ENCODE results near the gene CEMP1.

CEMP1 gene

GRCh38 chr16:2500430-2500917, 30.7 kb downstream of the CEMP1 start:
- DNase-seq: no peak

- DNase-seq: no peak
These were observed 31.2 kb downstream of the CEMP1 start for GRCh38 chr16:2499890-2500429.

GRCh38 chr16:2499454-2499853, 31.8 kb downstream of the CEMP1 start:
- DNase-seq: no peak

- DNase-seq: no peak
These were observed 32.5 kb downstream of the CEMP1 start for GRCh38 chr16:2498531-2499253.

- DNase-seq: no peak
These were observed 33.3 kb downstream of the CEMP1 start for GRCh38 chr16:2497695-2498484.

- DNase-seq: peak; percentile 82
These were observed 34.0 kb downstream of the CEMP1 start for GRCh38 chr16:2497116-2497630.

GRCh38 chr16:2496223-2497115, 34.7 kb downstream of the CEMP1 start:
- DNase-seq: no peak

GRCh38 chr16:2495041-2495440, 36.2 kb downstream of the CEMP1 start:
- no peak for DNase-seq

GRCh38 chr16:2494616-2495015, 36.6 kb downstream of the CEMP1 start:
- DNase-seq: no peak

GRCh38 chr16:2493605-2494004, 37.6 kb downstream of the CEMP1 start:
- no peak for DNase-seq

GRCh38 chr16:2492292-2492691, 38.9 kb downstream of the CEMP1 start:
- DNase-seq: no peak

- DNase-seq: peak; percentile 63
These were observed 40.8 kb downstream of the CEMP1 start for GRCh38 chr16:2490190-2491105.

- no peak for DNase-seq
These were observed 41.6 kb downstream of the CEMP1 start for GRCh38 chr16:2489581-2489980.

- no peak for DNase-seq
These were observed 43.2 kb downstream of the CEMP1 start for GRCh38 chr16:2487903-2488531.

GRCh38 chr16:2487517-2487842, 43.7 kb downstream of the CEMP1 start:
- DNase-seq: no peak

GRCh38 chr16:2486645-2487516, 44.3 kb downstream of the CEMP1 start:
- peak; percentile 31 for DNase-seq

- DNase-seq: no peak
These were observed 45.2 kb downstream of the CEMP1 start for GRCh38 chr16:2485811-2486507.

GRCh38 chr16:2484898-2485508, 46.2 kb downstream of the CEMP1 start:
- no peak for DNase-seq
